ENCODE data around the gene LRRC63.

DNA sequence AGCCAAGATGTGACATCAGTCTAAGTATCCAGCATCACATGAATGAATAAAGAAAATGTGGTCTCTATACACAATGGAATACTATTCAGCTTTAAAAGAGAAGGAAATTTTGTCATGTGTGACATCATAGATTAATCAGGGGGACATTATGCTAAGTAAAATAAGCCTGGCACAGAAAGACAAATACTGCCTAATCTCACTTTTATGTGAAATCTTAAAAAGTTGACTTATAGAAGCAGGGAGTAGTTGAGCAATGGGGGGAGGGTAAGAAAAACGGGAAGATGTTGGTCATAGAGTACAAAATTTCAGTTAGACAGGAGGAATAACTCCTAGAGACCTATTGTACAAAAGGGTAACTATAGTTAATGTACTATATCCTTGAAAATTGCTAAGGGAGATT lies 19.3 kb upstream of the LRRC63 start:
- TF ChIP-seq EZH2 (IDR thresholded peaks at IDR 0.05; ENCODE audit: low read length, missing control alignments) (no peak), CTCF (conservative IDR thresholded peaks at IDR 0.05 in 1 of 2, IDR thresholded peaks at IDR 0.05 in 1 of 2; ENCODE audit: low read depth in 1 of 2, low read length in 2 of 2) (no peak)
